ENCODE measurements around the gene PLSCR4. TPM values are rescaled to one million over a fixed set of nuclear protein-coding genes. Genes with fewer than 3 reads are reported as not detected.

Gene PLSCR4
- total RNA-seq, 1 experiment from 2014 or later: 3.5 TPM

- intact Hi-C loops (cut with micrococcal nuclease; ENCODE audit: unreplicated experiment) (no loop called here), in situ Hi-C loops (cut with HindIII; ENCODE audit: low pct_unique_long_range_greater_than_20kb, low sequenced_read_pairs) (no loop called here)
- CTCF ChIA-PET: interaction anchor here (0.5 to 0.6 kb wide), 2 partner anchors 366 to 407 kb away, joined by 3 to 5 read pairs; no protein-coding TSS in a partner anchor
- POLR2A ChIA-PET: no interaction called here
- Histone ChIP-seq H3K27ac (ENCODE audit: low read length) (no peak overlapping the region), H3K4me1 (ENCODE audit: control insufficient read depth, insufficient read depth, low read length) (no peaks in the 10 kb centered on the region), H3K9me3 (ENCODE audit: control insufficient read depth, insufficient read depth, low read depth, low read length) (peaks cover 7% of the 10 kb centered on the region; the same call in 1 of the 2 replicates), H3K4me3 (ENCODE audit: low read depth in 2 of 2, low read length in 2 of 2) (no peak overlapping the region), H3K27me3 (ENCODE audit: control insufficient read depth, insufficient read depth, low read length) (no peaks in the 10 kb centered on the region), H3K36me3 (ENCODE audit: control insufficient read depth, insufficient read depth, low read length) (no peaks in the 10 kb centered on the region)
- no peak for ATAC-seq
- TF ChIP-seq POLR2AphosphoS5 (IDR thresholded peaks at IDR 0.05; ENCODE audit: low read depth, low read length): no peak
- no peak for TF ChIP-seq TCF7L2 (IDR thresholded peaks at IDR 0.05; ENCODE audit: low read depth, low read length)
- no peak for TF ChIP-seq REST (IDR thresholded peaks at IDR 0.05; ENCODE audit: insufficient read depth in 1 of 2, low read depth in 2 of 2, low read length in 1 of 2)
- TF ChIP-seq SIN3A (IDR thresholded peaks at IDR 0.05; ENCODE audit: borderline replicate concordance, insufficient read depth, low read depth, low read length): no peak
- no peak for TF ChIP-seq CTCF (IDR thresholded peaks at IDR 0.05)
- DNase-seq (ENCODE audit: low read depth, low spot score): no peak
- BruUV-seq (replicated peaks): no TSS peak
These were observed 17.4 kb downstream of the PLSCR4 start for GRCh38 chr3:146233487-146233886.

- H3K4me3 ChIP-seq (ENCODE audit: low read depth in 2 of 2, low read length in 2 of 2): no peak overlapping the region
- no peaks in the 10 kb centered on the region for H3K27me3 ChIP-seq (ENCODE audit: control insufficient read depth, insufficient read depth, low read length)
- in situ Hi-C loops (cut with HindIII; ENCODE audit: low pct_unique_long_range_greater_than_20kb, low sequenced_read_pairs): no loop called here
- no TSS peak for BruUV-seq (replicated peaks)
- TF ChIP-seq REST (IDR thresholded peaks at IDR 0.05; ENCODE audit: insufficient read depth in 1 of 2, low read depth in 2 of 2, low read length in 1 of 2): no peak
- ATAC-seq: peak; percentile 60; the same call in 1 of the 2 replicates
- H3K9me3 ChIP-seq (ENCODE audit: control insufficient read depth, insufficient read depth, low read depth, low read length): no peaks in the 10 kb centered on the region
- ChIA-PET CTCF (no interaction called here), POLR2A (no interaction called here)
- no peak overlapping the region for H3K27ac ChIP-seq (ENCODE audit: low read length)
- no peaks in the 10 kb centered on the region for H3K36me3 ChIP-seq (ENCODE audit: control insufficient read depth, insufficient read depth, low read length)
- intact Hi-C loops (cut with micrococcal nuclease; ENCODE audit: unreplicated experiment): no loop called here
- H3K4me1 ChIP-seq (ENCODE audit: control insufficient read depth, insufficient read depth, low read length): no peaks in the 10 kb centered on the region; the same call in 1 of the 2 replicates
- no peak for DNase-seq (ENCODE audit: low read depth, low spot score)
These were observed 23.4 kb downstream of the PLSCR4 start for GRCh38 chr3:146227486-146227885.
